SU-DHL-6 (cell line): ENCODE data around the gene HS6ST3.

Source experiments
- H2AFZ ChIP-seq: fragments of 200-600 bp; sonication (generic); 2 replicates; pipeline ENCODE4 v1.6.1; 2014; ENCODE audit warnings: low read depth, mild to moderate bottlenecking, moderate library complexity, mixed read lengths, antibody characterized with exemption, low read length; ENCODE audit not compliant: severe bottlenecking
- H3F3A ChIP-seq: fragments of 200-600 bp; shearing (Covaris generic); 2 replicates; pipeline ENCODE4 v1.6.0; 2016; ENCODE audit warnings: antibody characterized with exemption, mild to moderate bottlenecking; ENCODE audit not compliant: insufficient read depth
- H3K27ac ChIP-seq: fragments of 200-600 bp; sonication (generic); 2 replicates; pipeline ENCODE4 v1.5.1; 2016; ENCODE audit warnings: low read depth, mild to moderate bottlenecking, low read length, moderate library complexity, mixed read lengths
- H3K27me3 ChIP-seq: fragments of 200-600 bp; sonication (generic), shearing (Covaris generic); 2 replicates; pipeline ENCODE4 v1.6.0; 2014; ENCODE audit warnings: mild to moderate bottlenecking, low read length
- H3K36me3 ChIP-seq: fragments of 200-600 bp; sonication (generic); 2 replicates; pipeline ENCODE4 v1.6.1; 2014; ENCODE audit warnings: mild to moderate bottlenecking, low read length, mixed read lengths
- H3K4me2 ChIP-seq: fragments of 300-600, 200-600 bp; shearing (Covaris generic), sonication (generic); 2 replicates; pipeline ENCODE4 v1.6.0; 2014; ENCODE audit warnings: low read length, low read depth, mild to moderate bottlenecking; ENCODE audit not compliant: poor library complexity, severe bottlenecking
- H3K4me3 ChIP-seq: fragments of 200-600 bp; sonication (generic); 2 replicates; pipeline ENCODE4 v1.5.1; 2014; ENCODE audit warnings: antibody characterized with exemption, low read length, mild to moderate bottlenecking, mixed read lengths; ENCODE audit not compliant: insufficient read depth, poor library complexity, severe bottlenecking
- H3K79me2 ChIP-seq: fragments of 200-600 bp; sonication (generic); 2 replicates; pipeline ENCODE4 v1.6.1; 2014; ENCODE audit warnings: mild to moderate bottlenecking, low read length, moderate library complexity; ENCODE audit not compliant: insufficient read depth
- H3K9ac ChIP-seq: fragments of 200-600 bp; sonication (generic); 2 replicates; pipeline ENCODE4 v1.7.0; 2014; ENCODE audit warnings: mild to moderate bottlenecking, low read length
- H3K9me2 ChIP-seq: fragments of 200-600 bp; sonication (generic); replicated peaks from 2 replicates; pipeline ENCODE4 v1.6.1; 2014; ENCODE audit warnings: low read length; ENCODE audit not compliant: insufficient read depth
- H3K9me3 ChIP-seq: fragments of 200-600 bp; sonication (generic); 2 replicates; pipeline ENCODE4 v1.6.1; 2014; ENCODE audit warnings: low read length, mixed read lengths; ENCODE audit not compliant: insufficient read depth
- H4K20me1 ChIP-seq: fragments of 200-600 bp; sonication (generic); 2 replicates; pipeline ENCODE4 v1.6.1; 2014; ENCODE audit warnings: low read depth, mild to moderate bottlenecking, antibody characterized with exemption, low read length, moderate library complexity, mixed read lengths
- EZH2phosphoT487 ChIP-seq: fragments of 200-600 bp; sonication (generic), shearing (Covaris generic); conservative IDR thresholded peaks from 2 replicates; pipeline ENCODE4 v1.6.1; 2018; ENCODE audit warnings: mild to moderate bottlenecking, antibody characterized with exemption, low read length, moderate library complexity, mixed read lengths
- TF ChIP-seq, protein P1 (sequence below): fragments of 200-600 bp; sonication (generic); IDR thresholded peaks from one replicate; pipeline ENCODE4 v1.5.1; 2017; ENCODE audit warnings: antibody characterized with exemption, mild to moderate bottlenecking, low read length, moderate library complexity; ENCODE audit not compliant: insufficient read depth, poor library complexity, severe bottlenecking

HS6ST3 gene

DNA sequence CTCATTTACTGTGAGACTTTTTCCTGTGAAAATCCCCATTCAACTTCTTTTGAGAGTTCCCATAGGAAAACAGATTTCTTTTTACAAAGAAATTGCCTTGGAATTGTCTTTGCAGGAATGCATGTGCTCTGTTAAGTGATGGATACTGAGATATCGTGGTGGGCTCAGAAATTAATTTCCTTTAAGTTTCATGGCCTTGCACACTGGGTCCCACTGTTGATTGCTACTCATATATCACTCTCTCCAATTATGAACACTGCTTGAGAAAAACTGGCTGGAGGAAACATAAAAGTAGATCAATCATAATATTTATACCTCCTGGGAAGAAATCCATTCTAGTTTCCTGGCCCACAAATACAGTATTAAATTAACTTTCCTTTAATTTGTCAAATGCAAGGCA is 773.1 kb downstream of the HS6ST3 start:
- Histone ChIP-seq H3F3A (no peaks in the 10 kb centered on the region), H3K79me2 (no peaks in the 10 kb centered on the region), H3K9ac (no peak overlapping the region), H3K27ac (no peak overlapping the region), H3K9me3 (no peaks in the 10 kb centered on the region), H4K20me1 (no peaks in the 10 kb centered on the region), H3K9me2 (no peaks in the 10 kb centered on the region), H3K36me3 (no peaks in the 10 kb centered on the region), H3K4me3 (no peak overlapping the region), H3K27me3 (no peaks in the 10 kb centered on the region), H3K4me2 (no peak overlapping the region), H2AFZ (no peak overlapping the region)
- no peak for TF ChIP-seq EZH2phosphoT487
- TF ChIP-seq, protein P1, sequence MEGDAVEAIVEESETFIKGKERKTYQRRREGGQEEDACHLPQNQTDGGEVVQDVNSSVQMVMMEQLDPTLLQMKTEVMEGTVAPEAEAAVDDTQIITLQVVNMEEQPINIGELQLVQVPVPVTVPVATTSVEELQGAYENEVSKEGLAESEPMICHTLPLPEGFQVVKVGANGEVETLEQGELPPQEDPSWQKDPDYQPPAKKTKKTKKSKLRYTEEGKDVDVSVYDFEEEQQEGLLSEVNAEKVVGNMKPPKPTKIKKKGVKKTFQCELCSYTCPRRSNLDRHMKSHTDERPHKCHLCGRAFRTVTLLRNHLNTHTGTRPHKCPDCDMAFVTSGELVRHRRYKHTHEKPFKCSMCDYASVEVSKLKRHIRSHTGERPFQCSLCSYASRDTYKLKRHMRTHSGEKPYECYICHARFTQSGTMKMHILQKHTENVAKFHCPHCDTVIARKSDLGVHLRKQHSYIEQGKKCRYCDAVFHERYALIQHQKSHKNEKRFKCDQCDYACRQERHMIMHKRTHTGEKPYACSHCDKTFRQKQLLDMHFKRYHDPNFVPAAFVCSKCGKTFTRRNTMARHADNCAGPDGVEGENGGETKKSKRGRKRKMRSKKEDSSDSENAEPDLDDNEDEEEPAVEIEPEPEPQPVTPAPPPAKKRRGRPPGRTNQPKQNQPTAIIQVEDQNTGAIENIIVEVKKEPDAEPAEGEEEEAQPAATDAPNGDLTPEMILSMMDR, result no peak

DNA sequence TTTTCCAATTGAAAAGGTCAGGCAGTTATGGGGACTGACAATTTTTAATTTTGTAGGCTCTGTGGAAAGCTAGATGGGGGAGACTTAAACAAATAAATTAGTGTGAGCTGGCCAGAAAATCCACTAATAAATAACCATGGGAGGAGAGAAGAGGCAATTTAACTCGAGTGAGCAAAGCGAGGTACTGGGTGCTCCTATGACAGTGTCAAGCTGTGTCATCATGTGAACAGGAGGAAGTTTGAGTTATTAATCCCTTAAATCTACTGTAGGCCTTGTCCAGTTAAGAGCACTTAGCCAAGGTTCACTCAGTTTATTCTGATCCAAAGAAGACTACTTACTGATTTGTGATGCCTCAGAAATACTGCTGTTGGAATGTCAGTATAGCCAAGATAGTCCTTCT is 781.6 kb downstream of the HS6ST3 start:
- H3K36me3 ChIP-seq, result no peaks in the 10 kb centered on the region
- H3K27me3 ChIP-seq, result no peaks in the 10 kb centered on the region
- no peak overlapping the region for H2AFZ ChIP-seq
- TF ChIP-seq EZH2phosphoT487, result no peak
- TF ChIP-seq, protein P1, result no peak
- H3K27ac ChIP-seq, result no peak overlapping the region
- no peaks in the 10 kb centered on the region for H4K20me1 ChIP-seq
- no peak overlapping the region for H3K4me2 ChIP-seq
- no peaks in the 10 kb centered on the region for H3F3A ChIP-seq
- no peak overlapping the region for H3K9ac ChIP-seq
- no peaks in the 10 kb centered on the region; the same call in 1 of the 2 replicates for H3K9me2 ChIP-seq
- no peaks in the 10 kb centered on the region for H3K79me2 ChIP-seq
- H3K9me3 ChIP-seq, result no peaks in the 10 kb centered on the region
- no peak overlapping the region for H3K4me3 ChIP-seq

DNA sequence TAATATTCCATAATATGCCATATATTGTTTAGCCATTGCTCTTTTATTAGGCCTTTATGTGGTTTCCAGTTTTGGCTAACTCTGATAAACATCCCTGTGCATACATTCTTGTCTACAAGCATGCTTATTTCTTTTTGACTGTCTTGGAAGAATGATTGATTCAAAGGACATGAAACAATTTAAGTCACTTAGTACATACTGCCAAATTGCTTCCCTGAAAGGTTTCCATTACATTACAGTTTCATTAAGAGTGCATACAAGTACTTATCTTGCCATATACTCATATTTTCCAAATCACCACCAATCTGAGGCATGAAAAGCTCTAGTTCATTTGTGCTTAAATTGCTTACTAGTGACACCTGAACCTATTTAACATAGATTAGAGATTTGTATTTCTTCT is 790.5 kb downstream of the HS6ST3 start:
- Histone ChIP-seq H2AFZ (no peak overlapping the region), H3K27me3 (no peaks in the 10 kb centered on the region), H3K9me2 (no peaks in the 10 kb centered on the region), H3K9me3 (no peaks in the 10 kb centered on the region), H3K36me3 (no peaks in the 10 kb centered on the region), H3K9ac (no peak overlapping the region), H4K20me1 (no peaks in the 10 kb centered on the region), H3K79me2 (no peaks in the 10 kb centered on the region), H3K4me2 (no peak overlapping the region), H3K27ac (no peak overlapping the region), H3F3A (no peaks in the 10 kb centered on the region), H3K4me3 (no peak overlapping the region)
- TF ChIP-seq, protein P1, result no peak
- TF ChIP-seq EZH2phosphoT487, result no peak
